ENCODE data around the gene ARIH2. TPM values are rescaled to one million over a fixed set of nuclear protein-coding genes. Genes with fewer than 3 reads are reported as not detected.

ARIH2 gene
- total RNA-seq, 1 donor from 2014 or later, result 180 TPM

DNA sequence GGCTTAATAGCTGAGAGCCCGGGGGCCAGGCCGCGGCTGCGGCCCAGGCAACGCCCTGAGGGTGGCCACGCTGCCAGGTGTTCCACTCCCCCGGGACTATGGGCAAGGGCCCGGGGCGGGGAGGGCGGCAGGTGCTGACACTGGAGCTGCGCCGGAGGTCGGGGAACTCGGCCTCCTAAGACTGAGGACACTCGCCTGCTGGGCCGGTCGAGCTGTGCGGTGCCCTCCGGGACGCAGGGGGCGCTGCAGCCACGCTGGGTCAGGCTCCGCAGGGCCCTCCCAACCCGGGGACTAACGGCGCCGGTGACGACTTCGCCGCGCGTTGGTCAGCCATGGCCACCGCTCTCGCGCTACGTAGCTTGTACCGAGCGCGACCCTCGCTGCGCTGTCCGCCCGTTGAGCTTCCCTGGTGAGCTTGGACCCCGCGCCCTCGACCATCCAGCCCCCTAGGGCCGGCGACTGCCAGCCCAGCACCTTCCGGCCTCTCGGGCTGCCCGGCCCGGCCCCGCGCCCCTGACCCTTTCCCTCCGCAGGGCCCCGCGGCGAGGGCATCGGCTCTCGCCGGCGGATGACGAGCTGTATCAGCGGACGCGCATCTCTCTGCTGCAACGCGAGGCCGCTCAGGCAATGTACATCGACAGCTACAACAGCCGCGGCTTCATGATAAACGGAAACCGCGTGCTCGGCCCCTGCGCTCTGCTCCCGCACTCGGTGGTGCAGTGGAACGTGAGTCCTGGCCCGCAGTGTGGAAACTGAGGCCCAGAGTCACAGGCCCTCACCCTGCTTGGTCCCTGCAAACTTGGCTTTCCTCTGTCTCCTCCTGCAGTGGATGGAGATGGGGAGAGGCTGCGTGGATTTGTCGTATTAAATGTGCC is 103.4 kb downstream of the ARIH2 start, which contains the start of gene NDUFAF3:
Gene NDUFAF3 (plus strand): TSS at position 309 of the 875 bp plus-strand sequence. CDS start 24 bp downstream, at position 333.
- Mint-ChIP-seq H3K27ac (peak within 1 kb of the TSS; percentile 99), H3K9me3 (no peaks in the 10 kb centered on the region), H3K36me3 (ENCODE audit: low read depth) (peaks cover 44% of the 10 kb centered on the region), H3K4me3 (peak within 1 kb of the TSS; percentile 91), H3K4me1 (ENCODE audit: low read depth) (peaks cover 41% of the 10 kb centered on the region), H3K27me3 (ENCODE audit: insufficient read depth) (no peaks in the 10 kb centered on the region)
- peak; percentile 91 for DNase-seq (ENCODE audit: low spot score)
- intact Hi-C loops (cut with micrococcal nuclease), result loop anchor here (1.0 to 10.0 kb wide), 8 partner anchors 7 to 577 kb away; partner anchors contain the start of genes ARIH2, ATRIP, CCDC51 and IMPDH2

DNA sequence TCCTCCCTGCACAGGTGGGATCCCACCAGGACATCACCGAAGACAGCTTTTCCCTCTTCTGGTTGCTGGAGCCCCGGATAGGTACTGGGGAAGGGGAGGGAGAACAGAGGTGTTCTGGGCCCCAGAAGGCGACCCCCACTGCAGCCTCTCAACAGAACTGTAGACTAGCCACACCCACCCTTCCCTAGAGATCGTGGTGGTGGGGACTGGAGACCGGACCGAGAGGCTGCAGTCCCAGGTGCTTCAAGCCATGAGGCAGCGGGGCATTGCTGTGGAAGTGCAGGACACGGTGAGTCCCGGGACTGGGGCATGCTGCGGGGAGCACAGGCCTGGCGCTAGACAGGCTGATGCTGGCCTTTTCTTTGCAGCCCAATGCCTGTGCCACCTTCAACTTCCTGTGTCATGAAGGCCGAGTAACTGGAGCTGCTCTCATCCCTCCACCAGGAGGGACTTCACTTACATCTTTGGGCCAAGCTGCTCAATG is 104.1 kb downstream of the ARIH2 start:
- no peaks in the 10 kb centered on the region for H3K9me3 Mint-ChIP-seq
- H3K36me3 Mint-ChIP-seq (ENCODE audit: low read depth), result peaks cover 50% of the 10 kb centered on the region
- peak overlapping the region; percentile 91 for H3K4me3 Mint-ChIP-seq
- no peak for DNase-seq (ENCODE audit: low spot score)
- no peaks in the 10 kb centered on the region for H3K27me3 Mint-ChIP-seq (ENCODE audit: insufficient read depth)
- peak overlapping the region; percentile 99 for H3K27ac Mint-ChIP-seq
- intact Hi-C loops (cut with micrococcal nuclease), result loop anchor here (5.0 to 10.0 kb wide), 3 partner anchors 320 to 578 kb away; partner anchors contain the start of genes ATRIP, CCDC51, PFKFB4 and TMA7
- peaks cover 42% of the 10 kb centered on the region for H3K4me1 Mint-ChIP-seq (ENCODE audit: low read depth)

DNA sequence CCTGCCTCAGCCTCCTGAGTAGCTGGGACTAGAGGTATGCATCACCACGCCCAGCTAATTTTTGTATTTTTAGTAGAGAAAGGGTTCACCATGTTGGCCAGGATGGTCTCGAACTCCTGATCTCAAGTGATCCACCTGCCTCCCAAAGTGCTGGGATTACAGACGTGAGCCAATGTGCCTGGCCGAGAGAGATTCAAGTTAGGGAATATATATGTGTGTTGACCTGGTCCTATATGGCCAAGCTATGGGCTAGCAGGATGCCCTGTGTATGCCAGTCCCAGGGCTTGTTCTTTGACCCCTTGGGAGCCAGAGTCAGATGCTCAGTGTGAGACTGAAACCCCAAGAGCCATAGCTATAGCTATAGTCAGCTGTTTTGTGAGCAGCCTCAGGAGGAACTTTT is 105.1 kb downstream of the ARIH2 start:
- peaks cover 52% of the 10 kb centered on the region for H3K4me1 Mint-ChIP-seq (ENCODE audit: low read depth)
- H3K27ac Mint-ChIP-seq, result peak overlapping the region; percentile 99
- intact Hi-C loops (cut with micrococcal nuclease), result loop anchor here (5.0 to 10.0 kb wide), 3 partner anchors 319 to 579 kb away; partner anchors contain the start of genes ATRIP, CCDC51, PFKFB4 and TMA7
- H3K36me3 Mint-ChIP-seq (ENCODE audit: low read depth), result peaks cover 58% of the 10 kb centered on the region
- peak overlapping the region; percentile 91 for H3K4me3 Mint-ChIP-seq
- H3K9me3 Mint-ChIP-seq, result no peaks in the 10 kb centered on the region
- H3K27me3 Mint-ChIP-seq (ENCODE audit: insufficient read depth), result no peaks in the 10 kb centered on the region
- DNase-seq (ENCODE audit: low spot score), result no peak

DNA sequence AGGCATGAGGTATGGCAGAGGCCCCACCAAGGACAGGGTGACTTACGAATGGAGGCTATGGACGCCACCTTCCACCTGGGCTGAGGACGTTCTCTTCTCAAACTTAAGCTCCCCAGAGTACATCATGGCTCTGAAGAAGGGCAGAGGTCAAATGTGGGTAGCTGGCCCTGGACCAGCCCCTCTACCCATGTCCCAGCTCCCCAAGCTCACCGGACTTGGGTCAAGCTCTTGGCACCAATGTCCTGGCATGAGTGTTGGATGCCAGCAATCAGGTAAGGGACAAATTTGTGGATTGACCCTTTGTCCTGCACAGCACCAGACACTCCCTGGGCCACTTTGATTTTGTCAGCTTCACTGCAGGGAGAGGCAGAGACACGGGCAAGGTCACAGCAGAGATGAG is 105.8 kb downstream of the ARIH2 start:
- no peak for DNase-seq (ENCODE audit: low spot score)
- Mint-ChIP-seq H3K36me3 (ENCODE audit: low read depth) (peaks cover 63% of the 10 kb centered on the region), H3K9me3 (no peaks in the 10 kb centered on the region), H3K27ac (no peak overlapping the region), H3K4me3 (peak overlapping the region; percentile 91), H3K27me3 (ENCODE audit: insufficient read depth) (no peaks in the 10 kb centered on the region), H3K4me1 (ENCODE audit: low read depth) (peaks cover 57% of the 10 kb centered on the region)
- intact Hi-C loops (cut with micrococcal nuclease), result loop anchor here (5.0 to 10.0 kb wide), 3 partner anchors 318 to 580 kb away; partner anchors contain the start of genes ATRIP, CCDC51, PFKFB4 and TMA7

DNA sequence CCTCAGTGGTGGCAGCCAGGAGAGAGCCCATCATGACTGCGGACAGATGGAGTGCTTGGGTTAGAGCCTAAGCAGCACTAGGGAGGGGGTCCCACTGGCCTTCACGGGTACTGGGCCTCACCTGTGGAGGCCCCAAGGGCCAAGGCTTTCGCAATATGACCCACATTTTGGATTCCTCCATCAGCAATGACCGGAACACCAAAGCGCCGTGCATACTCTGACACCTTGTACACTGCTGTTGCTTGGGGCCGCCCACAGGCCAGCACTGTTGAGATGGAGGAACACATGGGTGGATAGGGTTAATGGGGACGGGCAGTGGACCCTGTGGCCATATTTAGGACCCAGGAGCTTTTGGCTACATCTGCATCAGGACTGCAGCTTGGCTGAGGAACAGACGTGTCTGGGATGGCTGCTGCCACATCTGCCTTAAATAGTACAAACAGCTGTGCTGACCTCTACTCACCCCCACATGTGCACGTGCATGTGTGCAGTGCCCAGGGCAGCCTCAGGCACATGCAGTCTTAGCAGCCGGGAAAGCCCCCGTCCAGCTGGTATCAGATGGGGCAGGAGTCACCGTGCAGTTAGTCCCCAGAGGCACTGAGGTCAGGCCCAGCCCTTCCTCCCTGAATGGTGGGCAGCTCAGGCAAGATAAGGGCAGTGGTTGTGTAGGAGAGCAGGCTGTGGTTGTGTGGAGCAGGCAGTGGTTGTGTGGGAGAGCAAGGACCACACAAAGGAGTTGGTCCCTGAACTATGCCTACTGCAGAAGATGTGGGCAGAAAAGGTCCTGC is 106.6 kb downstream of the ARIH2 start:
- H3K9me3 Mint-ChIP-seq, result no peaks in the 10 kb centered on the region
- peak overlapping the region; percentile 22 for H3K4me3 Mint-ChIP-seq
- no peaks in the 10 kb centered on the region for H3K27me3 Mint-ChIP-seq (ENCODE audit: insufficient read depth)
- no peak overlapping the region for H3K27ac Mint-ChIP-seq
- intact Hi-C loops (cut with micrococcal nuclease), result loop anchor here (5.0 to 10.0 kb wide), 3 partner anchors 308 to 647 kb away; partner anchors contain the start of genes APEH, ATRIP, CCDC51 and IP6K2
- no peak for DNase-seq (ENCODE audit: low spot score)
- peaks cover 64% of the 10 kb centered on the region for H3K36me3 Mint-ChIP-seq (ENCODE audit: low read depth)
- H3K4me1 Mint-ChIP-seq (ENCODE audit: low read depth), result peaks cover 57% of the 10 kb centered on the region

DNA sequence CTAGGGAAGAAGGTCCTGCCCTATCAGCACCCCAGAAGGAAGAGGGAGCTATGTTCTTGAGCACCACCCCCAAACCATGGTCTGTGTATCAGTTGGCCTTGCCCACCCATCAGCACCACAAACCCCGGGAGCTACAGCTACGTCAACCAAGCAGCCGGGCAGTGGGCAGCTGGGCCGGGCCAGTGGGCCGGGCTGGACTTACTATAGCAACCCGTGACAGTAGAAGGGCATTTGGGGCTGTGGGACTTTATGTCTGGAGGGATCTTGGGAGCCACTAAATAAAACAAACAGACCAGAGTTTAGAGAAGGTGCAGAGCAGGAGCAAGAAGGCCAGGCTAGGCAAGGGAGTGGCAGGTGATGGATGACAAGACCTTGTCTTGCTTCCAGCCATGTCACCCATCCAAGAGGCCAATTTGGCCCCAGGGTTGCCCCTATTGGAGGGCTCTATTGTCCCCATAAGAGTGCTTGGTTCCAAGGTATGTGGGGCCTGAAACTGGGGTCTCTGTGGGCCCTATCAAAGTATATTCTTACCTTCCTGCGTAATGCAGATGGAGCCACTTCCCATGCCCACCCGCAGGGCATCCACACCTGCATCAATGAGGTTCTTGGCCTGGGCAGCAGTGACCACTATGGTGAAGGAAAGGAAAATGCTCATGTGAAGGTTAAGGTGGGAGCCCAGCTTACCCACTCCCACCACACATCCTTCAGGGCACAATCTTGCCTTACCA is 107.3 kb downstream of the ARIH2 start:
- Mint-ChIP-seq H3K4me1 (ENCODE audit: low read depth) (peaks cover 56% of the 10 kb centered on the region), H3K9me3 (no peaks in the 10 kb centered on the region), H3K27ac (no peak overlapping the region), H3K36me3 (ENCODE audit: low read depth) (peaks cover 70% of the 10 kb centered on the region), H3K4me3 (peak overlapping the region; percentile 22), H3K27me3 (ENCODE audit: insufficient read depth) (no peaks in the 10 kb centered on the region)
- intact Hi-C loops (cut with micrococcal nuclease), result loop anchor here (5.0 to 10.0 kb wide), 3 partner anchors 309 to 646 kb away; partner anchors contain the start of genes APEH, ATRIP, CCDC51 and IP6K2
- DNase-seq (ENCODE audit: low spot score), result no peak

DNA sequence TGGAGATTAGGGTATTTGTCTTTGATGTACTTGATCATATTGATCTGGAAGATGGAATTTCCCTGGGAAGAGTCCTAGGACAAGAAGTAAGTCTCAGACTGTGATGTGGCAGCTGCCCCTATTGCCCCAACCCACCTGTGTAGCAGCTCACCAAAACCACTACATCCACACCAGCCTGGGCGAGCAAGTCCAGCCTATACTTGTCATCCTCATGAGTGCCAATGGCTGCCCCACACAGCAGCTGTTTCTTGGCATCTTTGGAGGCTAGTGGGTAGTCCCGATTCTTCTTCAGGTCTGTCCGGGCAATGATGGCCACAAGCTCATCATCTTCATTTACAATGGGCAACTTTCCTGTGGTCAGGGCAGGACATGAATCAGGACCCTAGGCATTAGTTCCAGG is 107.9 kb downstream of the ARIH2 start:
- DNase-seq (ENCODE audit: low spot score), result no peak
- intact Hi-C loops (cut with micrococcal nuclease), result loop anchor here (5.0 to 10.0 kb wide), 3 partner anchors 309 to 646 kb away; partner anchors contain the start of genes APEH, ATRIP, CCDC51 and IP6K2
- peak overlapping the region; percentile 76 for H3K4me3 Mint-ChIP-seq
- peaks cover 73% of the 10 kb centered on the region for H3K36me3 Mint-ChIP-seq (ENCODE audit: low read depth)
- H3K9me3 Mint-ChIP-seq, result no peaks in the 10 kb centered on the region
- no peak overlapping the region for H3K27ac Mint-ChIP-seq
- H3K4me1 Mint-ChIP-seq (ENCODE audit: low read depth), result peaks cover 59% of the 10 kb centered on the region
- no peaks in the 10 kb centered on the region for H3K27me3 Mint-ChIP-seq (ENCODE audit: insufficient read depth)

DNA sequence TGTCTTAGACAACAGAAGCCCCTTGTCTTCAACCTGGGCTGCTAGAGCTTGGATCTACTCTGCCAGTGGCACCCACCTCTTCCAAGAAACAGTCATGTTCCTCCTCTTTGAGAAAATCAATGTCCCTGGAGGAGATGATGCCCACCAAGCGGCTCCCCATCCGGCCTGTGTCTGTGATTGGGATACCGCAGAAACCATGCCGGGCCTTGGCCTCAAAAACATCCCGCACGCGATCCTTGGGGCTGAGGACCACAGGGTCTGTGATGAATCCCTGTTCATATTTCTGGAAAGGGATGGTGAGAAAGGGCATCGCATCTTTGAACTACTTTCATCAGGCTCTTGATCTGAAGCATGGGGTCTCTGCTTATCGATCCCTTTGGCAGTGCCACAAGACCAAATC is 109.0 kb downstream of the ARIH2 start:
- peaks cover 61% of the 10 kb centered on the region for H3K4me1 Mint-ChIP-seq (ENCODE audit: low read depth)
- intact Hi-C loops (cut with micrococcal nuclease), result loop anchor here (2.0 to 10.0 kb wide), 4 partner anchors 39 to 645 kb away; partner anchors contain the start of genes APEH, ATRIP, CCDC51 and IP6K2
- no peaks in the 10 kb centered on the region for H3K27me3 Mint-ChIP-seq (ENCODE audit: insufficient read depth)
- peak overlapping the region; percentile 93 for H3K4me3 Mint-ChIP-seq
- peaks cover 80% of the 10 kb centered on the region for H3K36me3 Mint-ChIP-seq (ENCODE audit: low read depth)
- no peaks in the 10 kb centered on the region for H3K9me3 Mint-ChIP-seq
- H3K27ac Mint-ChIP-seq, result peak overlapping the region; percentile 18
- no peak for DNase-seq (ENCODE audit: low spot score)

DNA sequence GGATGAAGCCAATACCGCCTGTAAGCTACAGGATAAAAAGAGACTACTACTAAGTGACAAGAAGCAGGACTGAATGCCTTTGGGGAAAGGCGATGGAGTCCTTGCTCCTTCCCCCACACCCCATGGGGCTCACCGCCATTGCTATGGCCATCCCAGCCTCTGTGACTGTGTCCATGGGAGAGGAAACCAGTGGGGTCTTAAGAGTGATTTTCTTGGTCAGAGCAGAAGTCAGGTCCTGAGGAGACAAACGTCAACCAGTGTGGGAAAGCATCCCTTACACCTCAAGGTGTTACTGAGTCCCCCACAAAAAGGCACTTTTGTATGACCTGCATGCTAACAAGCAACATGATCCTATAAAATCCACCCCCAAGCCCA is 109.6 kb downstream of the ARIH2 start:
- Mint-ChIP-seq H3K27ac (peak overlapping the region; percentile 90), H3K4me3 (peak overlapping the region; percentile 93), H3K27me3 (ENCODE audit: insufficient read depth) (no peaks in the 10 kb centered on the region), H3K36me3 (ENCODE audit: low read depth) (peaks cover 76% of the 10 kb centered on the region), H3K9me3 (no peaks in the 10 kb centered on the region), H3K4me1 (ENCODE audit: low read depth) (peaks cover 56% of the 10 kb centered on the region)
- DNase-seq (ENCODE audit: low spot score), result no peak
- intact Hi-C loops (cut with micrococcal nuclease), result loop anchor here (2.0 to 10.0 kb wide), 4 partner anchors 39 to 644 kb away; partner anchors contain the start of genes APEH, ATRIP, CCDC51 and IP6K2

DNA sequence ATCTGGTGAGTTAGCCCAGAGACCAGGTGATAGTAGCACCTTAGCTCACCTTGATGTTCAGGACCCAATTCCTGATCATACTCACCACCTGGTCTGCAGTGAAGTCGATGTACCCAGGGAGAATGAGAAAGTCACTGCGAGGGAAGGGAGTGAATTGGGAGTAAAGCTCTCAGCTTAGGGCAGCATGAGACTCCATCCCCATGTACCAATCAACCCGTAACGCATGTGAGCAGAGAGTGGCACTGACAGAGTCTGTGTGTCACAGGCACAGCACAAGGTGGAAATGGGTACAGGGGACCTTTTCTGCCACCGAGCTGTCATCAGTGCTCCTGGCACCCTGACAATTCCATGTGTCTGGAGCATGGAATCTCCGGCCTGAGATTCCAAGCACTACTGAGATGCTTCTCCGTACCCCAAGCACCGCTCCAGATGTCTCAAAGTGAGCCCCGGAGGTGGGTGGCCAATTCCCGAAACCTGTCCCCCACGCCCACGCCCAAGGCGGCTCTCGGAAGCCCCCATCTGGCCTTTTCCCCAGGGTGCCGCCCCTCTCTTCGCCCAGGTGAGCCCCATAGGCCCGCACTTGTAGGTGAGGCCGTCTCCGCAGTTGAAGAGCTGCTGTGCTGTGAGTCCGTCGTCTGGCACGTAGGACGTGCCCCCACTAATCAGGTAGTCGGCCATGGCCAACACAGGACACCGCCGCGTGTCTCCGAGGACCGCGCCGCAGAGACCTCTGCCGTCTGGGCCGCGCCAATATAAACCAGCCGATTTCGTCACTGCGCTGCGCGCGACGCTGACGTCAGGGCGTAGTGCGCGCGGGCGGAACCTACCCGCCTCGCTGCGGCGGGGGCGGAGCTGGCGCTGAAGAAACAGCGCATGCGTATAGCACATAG is 110.3 kb downstream of the ARIH2 start, which contains the start of gene IMPDH2:
Gene IMPDH2 (minus strand): TSS at position 726 of the 890 bp plus-strand sequence. CDS start 48 bp downstream, at position 678.
- intact Hi-C loops (cut with micrococcal nuclease), result loop anchor here (1.0 to 10.0 kb wide), 8 partner anchors 8 to 643 kb away; partner anchors contain the start of genes APEH, ATRIP, CCDC51 and IP6K2
- H3K4me3 Mint-ChIP-seq, result peak within 1 kb of the TSS; percentile 93
- no peaks in the 10 kb centered on the region for H3K27me3 Mint-ChIP-seq (ENCODE audit: insufficient read depth)
- peak within 1 kb of the TSS; percentile 90 for H3K27ac Mint-ChIP-seq
- peak; percentile 92 for DNase-seq (ENCODE audit: low spot score)
- H3K9me3 Mint-ChIP-seq, result no peaks in the 10 kb centered on the region
- peaks cover 70% of the 10 kb centered on the region for H3K36me3 Mint-ChIP-seq (ENCODE audit: low read depth)
- peaks cover 50% of the 10 kb centered on the region for H3K4me1 Mint-ChIP-seq (ENCODE audit: low read depth)

DNA sequence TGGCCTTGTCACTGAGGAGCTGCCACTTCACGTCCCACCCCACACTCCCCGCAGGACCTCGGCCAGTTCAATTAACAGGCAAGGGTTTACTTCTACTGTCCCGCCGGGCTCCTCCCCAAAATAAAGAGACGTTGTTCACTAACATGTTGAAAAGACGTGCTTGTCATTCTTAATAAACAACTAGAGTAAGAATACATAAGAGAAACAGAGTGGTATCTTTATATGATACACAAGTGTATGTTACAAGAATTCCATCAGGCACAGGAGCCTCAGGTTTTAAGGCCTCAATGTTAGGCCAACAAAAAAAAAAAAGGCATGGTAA is 110.9 kb downstream of the ARIH2 start:
- intact Hi-C loops (cut with micrococcal nuclease), result loop anchor here (1.0 to 10.0 kb wide), 8 partner anchors 8 to 643 kb away; partner anchors contain the start of genes APEH, ATRIP, CCDC51 and IP6K2
- peaks cover 65% of the 10 kb centered on the region for H3K36me3 Mint-ChIP-seq (ENCODE audit: low read depth)
- H3K9me3 Mint-ChIP-seq, result no peaks in the 10 kb centered on the region
- H3K4me3 Mint-ChIP-seq, result peak overlapping the region; percentile 93
- no peak for DNase-seq (ENCODE audit: low spot score)
- H3K27me3 Mint-ChIP-seq (ENCODE audit: insufficient read depth), result no peaks in the 10 kb centered on the region
- peaks cover 47% of the 10 kb centered on the region for H3K4me1 Mint-ChIP-seq (ENCODE audit: low read depth)
- peak overlapping the region; percentile 90 for H3K27ac Mint-ChIP-seq

All from activated T-helper 1 cell treated with anti-CD3 and anti-CD28 coated beads, Interleukin-12 subunit alpha, Interleukin-12 subunit beta, Interleukin-2, Interleukin-4 antibody, amounts not matched to agents 30 ng/mL and 10 ng/mL and 1 ng/mL, durations not matched to agents 14 hours and 24 hours and 36 hours (primary cell).